A549 (cell line): ENCODE results near the gene SLC47A2.

ENCODE experiments used
- HDAC2 ChIP-seq: fragments of 200-600 bp; sonication (generic); IDR thresholded peaks from 2 replicates; pipeline ENCODE4 v1.6.1; 2016
- POLR2A ChIP-seq: IDR thresholded peaks from 2 replicates; pipeline ENCODE4 v1.6.1; 2012; ENCODE audit warnings: mild to moderate bottlenecking, low read length
- ZSCAN20 ChIP-seq: fragments of 250-450 bp; sonication (Bioruptor Pico); IDR thresholded peaks from 2 replicates; pipeline ENCODE4 v1.8.0; 2022; ENCODE audit warnings: mild to moderate bottlenecking, moderate library complexity
- TF ChIP-seq, protein P1 (sequence below): fragments of >200 bp; sonication (Bioruptor Twin); formaldehyde crosslinking; IDR thresholded peaks from 3 replicates; pipeline ENCODE4 v1.5.1; 2016

DNA sequence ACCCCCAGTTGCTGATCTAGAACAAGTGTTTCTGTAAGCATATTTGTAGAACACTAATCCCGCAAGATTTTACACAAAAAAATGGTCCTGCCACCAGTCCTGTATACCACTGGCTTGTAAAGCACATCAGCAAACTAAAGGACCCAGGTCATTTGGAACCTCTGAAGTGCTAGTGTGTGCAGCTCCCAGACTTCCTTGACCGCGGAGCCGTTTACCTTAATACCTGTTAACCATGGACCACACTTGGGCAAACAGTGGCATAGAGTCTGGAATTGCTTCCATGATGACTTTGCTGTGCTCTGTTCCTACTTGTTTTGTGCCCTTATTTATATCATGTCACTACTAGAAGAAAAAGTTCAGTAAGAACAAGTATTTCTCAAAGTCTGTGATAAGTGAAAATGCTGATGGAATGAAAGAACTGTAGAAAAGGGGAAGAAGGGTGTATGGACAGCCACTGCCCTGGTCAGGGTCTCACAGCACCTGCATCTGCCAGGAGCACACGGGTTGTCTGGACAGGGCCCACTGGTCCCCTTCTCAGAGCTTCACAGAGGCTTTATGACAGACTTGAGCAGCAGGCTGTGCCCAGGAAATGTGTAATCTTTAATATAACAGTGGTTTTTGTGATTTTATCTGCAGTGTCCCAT, 38.5 kb downstream of the SLC47A2 start:
- TF ChIP-seq HDAC2 (no peak), POLR2A (no peak), ZSCAN20 (CRISPR knock-in tag) (no peak)
- TF ChIP-seq, protein P1, sequence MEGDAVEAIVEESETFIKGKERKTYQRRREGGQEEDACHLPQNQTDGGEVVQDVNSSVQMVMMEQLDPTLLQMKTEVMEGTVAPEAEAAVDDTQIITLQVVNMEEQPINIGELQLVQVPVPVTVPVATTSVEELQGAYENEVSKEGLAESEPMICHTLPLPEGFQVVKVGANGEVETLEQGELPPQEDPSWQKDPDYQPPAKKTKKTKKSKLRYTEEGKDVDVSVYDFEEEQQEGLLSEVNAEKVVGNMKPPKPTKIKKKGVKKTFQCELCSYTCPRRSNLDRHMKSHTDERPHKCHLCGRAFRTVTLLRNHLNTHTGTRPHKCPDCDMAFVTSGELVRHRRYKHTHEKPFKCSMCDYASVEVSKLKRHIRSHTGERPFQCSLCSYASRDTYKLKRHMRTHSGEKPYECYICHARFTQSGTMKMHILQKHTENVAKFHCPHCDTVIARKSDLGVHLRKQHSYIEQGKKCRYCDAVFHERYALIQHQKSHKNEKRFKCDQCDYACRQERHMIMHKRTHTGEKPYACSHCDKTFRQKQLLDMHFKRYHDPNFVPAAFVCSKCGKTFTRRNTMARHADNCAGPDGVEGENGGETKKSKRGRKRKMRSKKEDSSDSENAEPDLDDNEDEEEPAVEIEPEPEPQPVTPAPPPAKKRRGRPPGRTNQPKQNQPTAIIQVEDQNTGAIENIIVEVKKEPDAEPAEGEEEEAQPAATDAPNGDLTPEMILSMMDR = no peak
